ENCODE measurements around the gene PRICKLE4.

PRICKLE4 gene

DNA sequence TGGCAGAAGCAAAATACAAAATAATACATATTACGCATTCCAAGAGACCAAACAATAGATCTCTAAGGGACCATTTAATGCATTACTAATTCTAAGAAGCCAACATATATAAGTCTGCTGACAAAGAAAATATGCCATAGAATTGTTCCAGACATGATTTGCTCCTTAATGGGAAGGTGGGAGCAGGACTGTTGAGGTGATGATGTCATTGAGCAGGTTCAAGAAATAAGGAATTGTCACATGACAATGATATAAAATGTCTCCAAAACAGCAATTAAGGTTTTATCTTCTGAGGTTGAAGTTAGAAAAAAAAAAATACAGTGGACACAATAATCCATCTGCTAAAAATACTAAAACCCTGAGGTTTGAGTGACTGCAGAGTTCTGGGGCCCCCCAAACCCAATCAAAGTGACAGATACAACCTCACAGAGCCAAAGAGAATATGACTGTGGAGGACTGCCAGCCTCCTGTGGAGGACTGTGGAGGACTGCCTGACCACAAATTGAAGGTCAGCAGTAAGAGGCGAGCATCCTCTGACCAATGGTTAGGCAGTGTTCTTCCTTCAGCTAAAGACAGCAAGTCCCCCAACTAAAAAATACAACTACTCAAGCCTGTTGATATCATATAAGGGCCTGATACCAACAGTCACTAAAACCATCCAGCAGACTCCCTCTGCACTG is 45.9 kb downstream of the PRICKLE4 start:
- WGBS = 92% methylated on average over 2 of the region's 2 CpGs
- Histone ChIP-seq H3K4me3 (ENCODE audit: low read length) (no peak overlapping the region), H3K27me3 (ENCODE audit: insufficient read depth, low read length) (no peaks in the 10 kb centered on the region), H3K27ac (ENCODE audit: low read depth, low read length) (no peak overlapping the region), H3K9me3 (ENCODE audit: insufficient read depth, low read depth, low read length) (no peaks in the 10 kb centered on the region), H3K36me3 (ENCODE audit: insufficient read depth, low read length) (no peaks in the 10 kb centered on the region), H3K9ac (ENCODE audit: low read depth, low read length) (no peak overlapping the region), H3K4me1 (ENCODE audit: insufficient read depth, low read length) (no peaks in the 10 kb centered on the region)

DNA sequence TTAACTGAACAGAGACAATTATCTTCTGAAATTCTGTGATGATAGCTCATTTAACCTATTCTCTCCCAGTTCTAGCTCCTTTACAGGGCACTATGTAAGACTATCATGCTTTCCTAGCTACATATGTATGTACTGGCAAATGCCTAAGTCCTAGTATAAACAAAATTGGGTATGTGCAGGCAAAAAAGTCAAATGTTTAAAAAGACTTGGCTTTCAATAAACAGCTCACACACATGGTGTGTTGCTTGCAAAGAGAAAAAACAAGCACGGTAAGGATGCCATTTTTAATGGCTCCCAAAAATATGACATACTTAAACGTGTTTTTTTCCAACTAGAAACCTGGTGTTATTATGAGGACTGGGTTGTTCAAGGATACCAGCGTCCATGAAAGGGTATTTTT is 51.7 kb downstream of the PRICKLE4 start:
- no peaks in the 10 kb centered on the region for H3K27me3 ChIP-seq (ENCODE audit: insufficient read depth, low read length)
- no peaks in the 10 kb centered on the region for H3K9me3 ChIP-seq (ENCODE audit: insufficient read depth, low read depth, low read length)
- H3K27ac ChIP-seq (ENCODE audit: low read depth, low read length) = no peak overlapping the region
- H3K4me3 ChIP-seq (ENCODE audit: low read length) = no peak overlapping the region
- no peaks in the 10 kb centered on the region for H3K4me1 ChIP-seq (ENCODE audit: insufficient read depth, low read length)
- no peak overlapping the region for H3K9ac ChIP-seq (ENCODE audit: low read depth, low read length)
- no peaks in the 10 kb centered on the region for H3K36me3 ChIP-seq (ENCODE audit: insufficient read depth, low read length)
- WGBS = 97% methylated on average over 3 of the region's 3 CpGs

DNA sequence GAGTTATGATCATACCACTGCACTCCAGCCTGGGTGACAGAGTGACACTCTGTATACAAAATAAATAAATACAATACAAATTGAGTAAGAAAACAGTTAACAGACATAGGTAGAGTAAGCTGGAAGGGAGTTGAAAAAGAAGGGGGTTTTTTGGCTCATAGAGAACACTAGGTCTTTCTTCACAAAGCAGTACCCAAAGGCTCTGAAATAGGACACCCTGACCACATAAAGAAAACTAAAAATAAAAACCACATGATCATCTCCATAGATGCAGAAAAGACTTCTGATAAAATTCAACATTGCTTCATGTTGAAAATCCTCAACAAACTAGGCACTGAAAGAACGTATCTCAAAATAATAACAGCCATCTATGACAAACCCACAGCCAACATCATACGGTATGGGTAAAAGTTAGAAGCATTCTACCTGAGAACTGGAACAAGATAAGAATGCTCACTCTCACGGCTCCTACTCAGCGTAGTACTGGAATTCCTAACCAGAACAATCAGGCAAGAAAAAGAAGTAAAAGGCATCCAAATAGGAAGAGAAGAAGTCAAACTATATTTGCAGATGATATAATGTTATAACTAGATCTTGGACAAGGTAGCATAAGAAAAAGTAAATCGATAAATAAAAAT is 55.6 kb downstream of the PRICKLE4 start:
- Histone ChIP-seq H3K4me1 (ENCODE audit: insufficient read depth, low read length) (no peaks in the 10 kb centered on the region), H3K9ac (ENCODE audit: low read depth, low read length) (no peak overlapping the region), H3K27ac (ENCODE audit: low read depth, low read length) (no peak overlapping the region), H3K27me3 (ENCODE audit: insufficient read depth, low read length) (no peaks in the 10 kb centered on the region), H3K36me3 (ENCODE audit: insufficient read depth, low read length) (no peaks in the 10 kb centered on the region), H3K4me3 (ENCODE audit: low read length) (no peak overlapping the region), H3K9me3 (ENCODE audit: insufficient read depth, low read depth, low read length) (no peaks in the 10 kb centered on the region)
- 92% methylated on average over 5 of the region's 5 CpGs for WGBS

- no peaks in the 10 kb centered on the region for H3K27me3 ChIP-seq (ENCODE audit: insufficient read depth, low read length)
- no peaks in the 10 kb centered on the region for H3K4me1 ChIP-seq (ENCODE audit: insufficient read depth, low read length)
- H3K36me3 ChIP-seq (ENCODE audit: insufficient read depth, low read length) = no peaks in the 10 kb centered on the region
- H3K27ac ChIP-seq (ENCODE audit: low read depth, low read length) = no peak overlapping the region
- H3K9ac ChIP-seq (ENCODE audit: low read depth, low read length) = no peak overlapping the region
- 100% methylated on average over 2 of the region's 2 CpGs for WGBS
- no peak overlapping the region for H3K4me3 ChIP-seq (ENCODE audit: low read length)
- no peaks in the 10 kb centered on the region for H3K9me3 ChIP-seq (ENCODE audit: insufficient read depth, low read depth, low read length)
Observed at GRCh38 chr6:41836660-41837052, 56.1 kb downstream of the PRICKLE4 start.

All from HUES64 (cell line).